GM04503 (cell line): ENCODE measurements around the gene URB2.
"Not testable (repeated sequence)": the region's sequence is repeated elsewhere in the genome, so short reads cannot be mapped to it uniquely, and the experiment has no call there.

Experiments used
- DNase-seq: peaks from one replicate; pipeline ENCODE4 v3.0.0-alpha.2; 2012; ENCODE audit warnings: low read depth

URB2 gene

DNA sequence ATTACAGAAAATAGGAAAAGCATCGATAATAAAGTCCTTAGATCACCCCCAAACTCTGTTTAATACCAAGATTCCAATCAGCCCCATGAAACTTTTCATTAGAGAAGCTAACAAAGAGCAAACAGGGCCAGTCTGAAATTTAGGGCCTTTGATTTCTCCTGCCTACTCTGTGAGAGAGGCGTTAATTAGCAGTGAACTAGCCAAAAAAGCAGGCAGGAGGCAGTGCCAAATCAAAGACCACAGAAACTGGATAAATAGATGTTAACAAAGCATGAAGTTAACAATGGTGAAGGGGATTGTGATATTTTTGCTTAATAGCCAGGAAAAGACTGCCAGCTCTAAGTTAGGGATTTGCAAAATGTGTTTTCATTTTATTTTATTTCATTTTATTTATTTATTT, 11.3 kb upstream of the URB2 start:
- no peak for DNase-seq

DNA sequence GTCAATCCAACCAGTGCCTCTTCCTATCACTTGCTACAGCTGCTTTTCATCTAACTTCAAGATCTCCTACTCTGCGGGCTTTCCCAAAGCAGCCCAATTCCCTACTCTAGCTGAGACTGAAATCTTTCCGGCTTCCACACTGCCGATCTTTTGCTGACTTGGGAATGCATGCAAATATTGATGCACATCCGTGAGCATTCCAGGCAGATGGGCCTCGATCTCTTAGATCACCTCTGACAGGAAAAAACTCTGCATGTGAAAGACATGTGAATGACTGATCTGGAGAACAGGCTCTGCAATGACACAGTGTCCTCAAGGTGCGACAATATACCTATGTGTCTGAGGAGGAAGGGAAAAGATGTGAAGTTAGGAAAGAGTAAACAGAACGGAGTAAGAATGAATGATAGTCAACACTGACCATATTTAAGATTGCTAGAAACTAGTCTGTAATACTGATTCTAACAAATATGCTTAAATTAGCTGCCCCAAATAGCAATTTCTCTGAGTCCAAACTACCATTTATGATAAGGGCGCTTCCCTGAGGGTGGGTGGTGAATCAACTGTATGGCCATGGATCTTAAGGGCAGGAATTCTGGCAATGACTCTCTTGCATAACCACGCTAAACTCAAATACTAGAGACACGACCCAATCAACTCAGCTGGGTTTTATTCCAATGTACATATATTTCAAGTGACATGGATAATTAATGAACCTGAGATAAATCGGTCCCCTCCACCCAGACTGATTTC, 8.5 kb upstream of the URB2 start:
- DNase-seq, result no peak

DNA sequence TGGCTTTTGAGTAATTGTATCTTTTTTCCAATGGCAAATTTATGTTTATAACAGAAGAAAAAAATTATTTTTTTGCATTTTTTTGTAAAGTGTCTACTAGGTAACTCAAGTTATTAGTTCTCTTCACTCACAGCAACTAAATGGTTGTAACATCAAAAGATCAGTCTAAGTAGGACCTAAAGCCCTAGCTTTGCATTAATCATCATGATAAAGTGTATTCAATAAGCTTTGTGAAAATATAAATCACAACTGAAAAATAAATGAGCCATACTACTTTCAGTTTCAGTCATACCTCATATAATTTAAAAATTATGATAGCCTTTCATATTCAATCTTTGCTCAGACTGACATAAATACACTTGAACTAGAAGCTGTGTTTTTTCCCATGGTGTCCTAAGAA, 7.0 kb upstream of the URB2 start:
- no peak for DNase-seq

DNA sequence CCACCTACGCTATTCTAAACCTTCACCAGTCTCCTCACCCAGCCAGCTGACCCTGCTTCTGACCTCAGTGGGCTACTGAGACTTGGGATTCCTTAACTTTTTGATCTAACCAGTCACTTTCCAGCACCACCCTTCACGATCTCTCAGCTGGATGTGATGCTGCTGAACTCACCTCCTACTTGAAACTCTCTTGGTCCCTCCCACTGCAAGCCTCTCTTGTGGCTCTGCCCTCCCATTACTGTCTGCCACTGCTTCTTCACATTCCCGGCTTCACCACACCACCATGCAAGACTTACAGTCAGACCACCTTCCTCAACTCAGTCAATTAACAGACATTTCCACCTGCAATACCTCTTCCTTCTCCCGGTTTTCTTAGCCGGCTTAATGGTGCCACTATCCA, 6.4 kb upstream of the URB2 start:
- DNase-seq, result no peak

DNA sequence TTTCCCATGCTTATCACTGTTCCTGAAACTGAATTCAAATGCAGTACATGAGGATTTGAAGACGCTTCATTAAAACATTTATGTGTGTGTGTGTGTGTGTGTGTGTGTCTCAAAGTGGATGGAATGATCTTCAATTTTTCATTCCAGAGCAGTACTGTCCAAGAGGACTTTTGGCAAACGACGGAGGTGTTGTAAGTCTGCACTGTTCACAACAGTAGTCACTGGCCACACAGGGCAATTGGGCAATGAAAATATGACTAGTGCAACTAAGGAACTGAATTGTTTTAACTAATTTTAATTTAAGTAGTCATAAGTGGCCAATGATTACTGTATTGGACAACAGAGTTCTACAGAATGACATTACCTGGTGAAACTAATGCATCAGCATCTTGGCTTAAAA, 5.2 kb upstream of the URB2 start:
- peak; percentile 57 for DNase-seq

DNA sequence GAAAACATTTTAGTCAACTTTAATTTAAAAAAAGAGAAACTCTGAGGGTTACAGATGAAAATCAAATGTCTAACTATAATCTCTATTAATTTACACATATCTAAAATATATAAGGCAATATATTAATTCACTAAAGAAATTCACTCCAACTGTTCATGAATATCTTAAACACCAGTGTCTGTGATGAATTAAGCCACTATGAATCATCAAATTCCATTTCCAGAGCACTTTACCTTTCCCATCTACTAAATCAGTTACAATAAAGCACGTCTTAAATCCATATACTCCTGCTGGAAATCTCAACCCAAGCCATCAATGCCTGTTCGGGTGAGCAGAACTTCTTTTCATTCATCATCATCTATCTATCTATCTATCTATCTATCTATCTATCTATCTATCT, 4.4 kb upstream of the URB2 start:
- DNase-seq, result no peak

DNA sequence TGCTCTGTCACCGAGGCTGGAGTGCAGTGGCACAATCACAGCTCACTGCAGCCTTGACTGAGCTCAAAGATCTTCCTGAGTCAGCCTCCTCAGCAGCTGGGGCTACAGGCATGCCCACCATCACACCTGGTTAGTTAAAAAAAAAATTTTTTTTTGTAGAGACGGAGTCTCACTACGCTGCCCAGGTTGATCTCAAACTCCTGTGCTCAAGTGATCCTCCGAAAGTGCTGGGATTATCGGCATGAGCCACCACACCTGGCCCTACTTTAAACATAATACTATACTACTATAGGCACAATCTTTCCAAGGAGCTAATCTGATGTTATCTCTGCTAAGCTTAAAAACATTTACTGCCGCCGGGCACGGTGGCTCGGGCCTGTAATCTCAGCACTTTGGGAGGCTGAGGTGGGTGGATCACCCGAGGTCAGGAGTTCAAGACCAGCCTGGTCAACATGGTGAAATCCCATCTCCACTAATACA, 3.4 kb upstream of the URB2 start:
- not testable (repeated sequence) for DNase-seq

DNA sequence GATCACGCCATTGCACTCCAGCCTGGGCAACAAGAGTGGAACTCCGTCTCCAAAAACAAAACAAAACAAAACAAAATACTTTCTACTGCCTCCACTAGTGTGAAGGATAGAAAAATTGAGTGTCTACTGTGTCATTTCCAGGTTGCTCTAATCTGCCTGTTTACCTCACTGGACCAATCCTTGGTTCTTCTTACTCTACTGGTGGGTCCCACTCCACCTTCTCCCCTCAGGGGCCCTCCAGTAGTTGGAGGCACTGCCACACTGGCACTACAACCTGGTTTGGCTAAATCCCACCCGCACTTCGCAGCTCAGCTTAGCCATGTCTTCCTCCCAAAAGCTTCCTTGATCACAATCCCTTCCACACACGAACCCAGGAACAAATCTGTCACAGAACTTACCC, 2.8 kb upstream of the URB2 start:
- DNase-seq, result no peak

DNA sequence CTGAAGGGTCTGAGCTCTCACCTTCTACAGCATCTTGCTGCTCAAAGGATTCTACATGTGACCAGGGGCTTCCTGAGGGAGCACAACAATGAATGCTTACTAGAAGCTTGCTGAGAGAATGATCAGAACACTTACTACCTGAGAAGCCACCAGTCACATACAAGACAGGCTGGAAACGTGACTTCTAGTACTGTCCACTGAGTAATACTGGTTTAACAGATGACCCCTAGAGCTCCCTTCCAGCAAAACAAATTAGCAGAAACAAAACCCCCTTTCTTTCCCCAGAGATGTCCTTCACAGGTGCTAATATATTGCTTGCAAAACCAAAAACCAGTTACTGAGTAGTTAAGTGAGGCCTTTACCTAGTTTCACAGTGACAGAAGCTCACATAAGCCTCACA, 2.2 kb upstream of the URB2 start:
- no peak for DNase-seq

DNA sequence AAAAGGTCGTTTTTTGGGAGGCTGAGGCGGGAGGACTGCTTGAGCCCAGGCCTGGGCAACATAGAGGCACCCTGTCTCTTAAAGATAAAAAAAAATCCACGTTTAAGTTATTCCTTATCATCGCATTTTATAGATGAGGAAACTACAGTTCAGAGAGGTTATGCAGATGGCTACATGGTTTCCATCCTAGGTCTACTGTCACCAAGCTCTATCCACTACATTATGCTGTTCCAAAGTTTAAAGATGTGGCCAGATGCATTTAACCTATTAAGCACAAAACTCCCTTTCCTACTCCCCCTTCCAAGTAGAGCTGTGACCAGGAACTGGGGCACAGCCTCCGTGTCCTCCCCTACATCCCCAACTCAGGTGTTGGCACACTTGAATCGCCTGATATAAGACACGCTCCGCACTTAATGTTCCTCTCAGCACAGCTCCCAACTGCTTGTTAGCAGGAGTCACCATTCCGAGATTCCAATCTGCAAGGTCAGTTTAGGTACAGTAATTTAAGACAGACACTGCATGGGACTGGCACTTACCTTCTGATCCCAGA, 1.5 kb upstream of the URB2 start:
- DNase-seq, result no peak

DNA sequence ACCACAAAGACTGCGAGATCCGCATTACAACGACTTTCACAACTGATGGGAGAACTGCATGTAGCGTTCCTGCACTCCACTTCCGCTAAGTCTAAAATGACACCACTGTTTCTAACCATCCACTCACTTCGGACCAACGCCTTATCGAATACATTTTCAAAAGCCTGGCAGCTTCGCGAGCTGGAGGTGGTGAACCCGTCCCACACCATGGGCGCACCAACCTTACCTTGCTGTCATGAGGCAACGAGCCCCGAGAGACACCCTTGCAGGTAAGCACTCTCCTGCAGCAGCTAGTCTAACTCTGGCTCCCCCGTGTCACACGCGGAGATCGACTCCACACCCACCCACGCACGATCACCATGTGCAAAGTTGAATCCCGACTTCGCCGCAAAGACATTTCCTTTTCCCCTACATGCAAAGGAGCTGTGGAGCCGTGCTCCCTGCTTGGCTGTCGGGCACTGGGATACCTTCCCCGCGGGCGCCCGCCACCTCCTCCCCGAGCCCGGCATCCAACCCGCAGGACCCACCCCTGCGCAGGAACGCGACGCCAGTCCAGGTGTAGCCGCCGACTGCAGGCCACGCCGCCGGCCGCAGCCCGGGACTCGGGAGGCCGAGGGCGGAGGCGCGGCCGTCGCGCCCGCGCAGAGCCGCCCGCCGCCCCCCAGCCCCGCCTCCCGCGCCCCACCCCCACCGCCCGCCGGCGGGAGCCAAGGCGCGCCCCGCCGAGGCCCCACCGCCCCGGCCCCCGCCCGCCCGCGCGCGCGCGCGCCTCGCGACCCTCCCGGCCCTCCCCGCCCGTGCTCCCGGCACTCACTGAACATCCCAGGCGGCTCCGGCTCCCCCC, 754 bp upstream of the URB2 start:
- peak; percentile 15 for DNase-seq

DNA sequence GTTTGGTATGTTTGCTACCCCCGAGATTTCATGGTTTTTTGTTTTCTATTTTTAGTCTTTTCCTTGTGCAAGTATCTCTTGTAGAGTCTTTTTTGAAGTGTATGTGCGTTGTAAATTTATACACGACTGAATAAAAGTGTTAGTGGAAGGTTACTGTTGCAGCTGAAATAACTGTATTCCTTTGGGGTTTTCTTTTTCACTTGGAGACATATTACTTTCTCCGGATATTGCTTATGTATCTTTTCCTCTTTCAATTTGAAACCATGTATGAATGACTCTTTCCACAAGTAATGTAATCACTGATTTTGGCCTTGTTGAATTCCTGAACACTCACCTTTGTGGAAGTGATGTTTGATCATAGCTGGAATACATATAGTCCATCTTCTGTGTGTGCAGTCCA, 956 bp downstream of the URB2 start:
- DNase-seq, result no peak

DNA sequence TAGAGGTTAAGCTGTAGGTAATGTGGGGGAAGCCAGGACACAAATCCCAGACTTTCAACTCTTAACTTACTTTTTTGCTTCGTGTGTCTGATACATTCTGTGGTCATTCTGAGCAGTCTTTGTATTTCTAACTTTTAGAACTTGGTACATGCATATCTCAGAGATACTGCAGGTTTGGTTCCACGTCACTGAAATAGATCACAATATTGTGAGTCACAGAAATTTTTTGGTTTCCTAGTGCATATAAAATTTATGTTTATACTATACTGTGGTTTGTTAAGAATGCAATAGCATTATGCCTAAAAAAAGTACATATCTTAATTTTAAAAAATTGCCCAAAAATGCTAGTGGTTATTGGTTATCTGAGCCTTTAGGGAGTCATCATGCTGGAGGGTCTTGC, 3.2 kb downstream of the URB2 start:
- DNase-seq, result peak; percentile 4

DNA sequence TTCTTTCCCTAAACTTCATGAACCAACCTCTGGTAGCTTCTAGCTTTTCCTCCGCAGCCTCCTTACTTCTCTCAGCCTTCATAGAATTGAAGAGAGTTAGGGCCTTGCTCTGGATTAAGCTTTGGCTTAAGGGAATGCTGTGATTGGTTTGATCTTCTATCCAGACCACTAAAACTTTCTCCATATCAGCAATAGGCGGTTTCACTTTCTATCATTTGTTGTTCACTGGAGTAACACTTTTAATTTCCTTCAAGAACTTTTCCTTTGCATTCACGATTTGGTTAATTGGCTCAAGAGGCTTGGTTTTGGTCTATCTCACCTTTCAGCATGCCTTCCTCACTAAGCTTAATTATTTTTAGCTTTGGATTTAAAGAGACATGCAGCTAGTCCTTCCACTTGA, 5.1 kb downstream of the URB2 start:
- no peak for DNase-seq

DNA sequence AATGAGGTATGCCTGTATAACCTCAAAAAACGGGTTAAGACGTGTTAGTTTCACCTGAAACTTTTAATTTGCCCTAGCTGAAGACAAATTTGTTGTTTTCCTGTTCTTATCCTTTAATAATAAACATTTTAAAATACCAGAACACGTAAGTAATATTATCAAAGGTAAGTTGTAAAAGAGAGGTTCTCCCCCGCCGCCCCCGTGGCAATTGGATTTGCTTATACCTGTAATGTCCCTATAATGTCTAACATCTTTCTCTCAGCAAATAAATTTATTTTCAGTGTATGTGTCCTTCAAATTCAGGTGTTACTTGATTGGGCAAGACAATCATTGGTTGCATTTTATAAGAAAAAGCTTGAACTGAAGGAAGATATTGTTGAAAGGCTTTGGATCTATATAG, 5.9 kb downstream of the URB2 start:
- DNase-seq, result no peak

DNA sequence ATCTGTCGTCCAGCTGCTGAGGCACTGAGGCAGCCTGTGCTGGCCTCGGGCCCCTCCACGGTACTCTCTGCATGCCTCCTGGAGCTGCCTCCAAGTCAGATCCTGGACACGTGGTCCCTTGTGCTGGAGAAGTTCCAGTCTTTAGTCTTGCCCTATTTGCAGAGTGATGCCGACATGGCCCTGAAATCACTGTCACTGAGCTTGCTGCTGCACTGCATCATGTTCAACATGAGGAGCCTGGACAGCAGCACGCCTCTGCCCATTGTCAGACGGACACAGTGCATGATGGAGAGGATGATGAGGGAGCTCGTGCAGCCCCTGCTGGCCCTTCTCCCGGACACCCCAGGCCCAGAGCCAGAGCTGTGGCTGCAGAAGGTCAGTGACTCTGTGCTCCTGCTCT, 10.0 kb downstream of the URB2 start:
- DNase-seq, result no peak

DNA sequence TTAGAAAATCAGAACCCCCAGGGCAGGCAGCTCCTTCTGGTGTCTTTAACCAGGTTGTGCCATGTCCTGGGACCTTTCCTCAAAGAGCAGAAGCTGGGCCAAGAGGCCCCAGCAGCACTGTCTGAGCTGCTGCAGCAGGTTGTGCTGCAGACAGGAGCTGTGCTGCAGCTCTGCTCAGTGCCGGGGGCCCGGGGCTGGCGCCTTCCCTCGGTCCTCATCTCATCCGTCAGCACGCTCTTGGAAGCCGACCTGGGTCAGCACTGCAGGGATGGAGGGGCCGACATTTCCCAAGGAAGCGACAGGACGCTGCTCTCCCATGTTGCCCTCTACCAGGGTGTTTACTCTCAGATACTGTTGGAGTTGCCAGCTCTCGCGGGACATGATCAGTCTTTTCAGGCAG, 11.7 kb downstream of the URB2 start:
- DNase-seq, result no peak

DNA sequence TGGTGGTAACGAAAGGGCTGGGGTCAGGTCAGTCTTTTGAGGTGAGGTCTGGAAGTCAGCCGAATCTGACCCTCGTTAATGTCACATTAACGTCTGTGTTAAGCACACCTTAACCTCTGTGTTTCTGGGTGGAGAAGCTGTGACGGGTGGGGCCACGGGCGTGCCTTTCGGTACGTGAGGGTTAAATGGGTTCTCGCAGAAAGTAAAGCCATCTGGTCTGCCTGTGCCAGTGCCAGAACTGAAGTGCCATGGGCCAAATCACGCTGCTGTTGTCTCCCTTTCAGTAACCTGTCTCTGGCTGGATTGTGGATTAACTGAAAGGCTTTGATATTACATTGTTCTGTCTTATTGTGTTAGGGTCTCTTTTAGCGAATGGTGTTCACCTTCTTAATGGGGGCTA, 14.4 kb downstream of the URB2 start:
- DNase-seq, result no peak

DNA sequence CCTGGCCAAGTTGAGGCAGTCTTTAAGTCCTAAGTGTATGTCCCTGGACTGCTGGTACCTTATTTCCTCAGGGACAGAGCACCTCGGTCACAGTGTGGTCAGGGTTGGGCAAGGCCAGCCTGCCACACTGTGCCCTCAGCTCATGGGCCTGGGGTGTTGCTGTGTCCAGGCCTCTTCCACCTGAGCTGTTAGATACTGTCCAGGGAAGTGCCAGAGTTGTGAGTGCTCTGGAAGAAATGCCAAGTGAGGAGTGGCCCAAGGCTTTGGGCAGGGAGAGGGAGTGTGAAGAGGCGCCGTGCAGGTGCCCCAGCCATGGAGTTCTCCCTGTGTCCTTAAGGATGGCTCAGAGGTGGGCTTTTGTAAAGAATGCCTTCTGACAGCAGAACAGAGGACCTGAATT, 15.3 kb downstream of the URB2 start:
- no peak for DNase-seq

DNA sequence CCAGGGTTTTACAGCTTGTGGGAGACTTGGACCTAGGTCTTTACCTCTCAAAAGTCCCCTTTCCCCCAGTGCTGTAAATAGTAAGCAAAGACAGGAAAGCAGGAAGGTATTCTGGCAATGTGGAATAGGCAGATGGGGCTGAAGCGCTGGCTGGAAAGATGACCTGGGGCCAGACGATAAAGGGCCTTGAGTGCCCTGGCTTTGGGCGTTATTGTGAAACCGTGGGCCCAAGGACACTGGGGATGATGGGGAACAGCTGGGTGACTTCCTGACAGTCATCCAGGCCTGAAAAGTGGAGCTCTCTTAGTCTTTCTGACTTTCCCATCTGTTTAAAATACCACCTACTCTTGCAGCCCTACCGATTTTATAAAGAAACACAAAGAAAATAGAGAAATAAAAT, 16.3 kb downstream of the URB2 start:
- no peak for DNase-seq

DNA sequence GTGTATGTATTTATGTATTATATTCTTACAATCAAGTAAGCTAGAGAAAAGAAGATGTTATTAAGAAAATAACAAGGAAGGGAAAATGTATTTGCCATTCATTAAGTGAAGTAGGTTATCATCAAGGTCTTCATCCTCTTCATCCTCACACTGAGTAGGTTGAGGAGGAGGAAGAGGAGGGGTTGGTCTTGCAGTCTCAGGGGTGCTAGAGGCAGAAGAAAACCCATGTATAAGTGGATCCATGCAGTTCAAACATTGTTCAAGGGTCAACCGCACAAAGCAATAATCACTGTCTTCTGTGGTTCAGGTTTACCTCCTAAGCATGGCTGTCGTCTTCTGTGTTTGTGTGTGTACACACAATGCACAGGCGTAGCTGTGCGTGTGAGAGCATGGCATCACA, 16.9 kb downstream of the URB2 start:
- DNase-seq, result no peak

DNA sequence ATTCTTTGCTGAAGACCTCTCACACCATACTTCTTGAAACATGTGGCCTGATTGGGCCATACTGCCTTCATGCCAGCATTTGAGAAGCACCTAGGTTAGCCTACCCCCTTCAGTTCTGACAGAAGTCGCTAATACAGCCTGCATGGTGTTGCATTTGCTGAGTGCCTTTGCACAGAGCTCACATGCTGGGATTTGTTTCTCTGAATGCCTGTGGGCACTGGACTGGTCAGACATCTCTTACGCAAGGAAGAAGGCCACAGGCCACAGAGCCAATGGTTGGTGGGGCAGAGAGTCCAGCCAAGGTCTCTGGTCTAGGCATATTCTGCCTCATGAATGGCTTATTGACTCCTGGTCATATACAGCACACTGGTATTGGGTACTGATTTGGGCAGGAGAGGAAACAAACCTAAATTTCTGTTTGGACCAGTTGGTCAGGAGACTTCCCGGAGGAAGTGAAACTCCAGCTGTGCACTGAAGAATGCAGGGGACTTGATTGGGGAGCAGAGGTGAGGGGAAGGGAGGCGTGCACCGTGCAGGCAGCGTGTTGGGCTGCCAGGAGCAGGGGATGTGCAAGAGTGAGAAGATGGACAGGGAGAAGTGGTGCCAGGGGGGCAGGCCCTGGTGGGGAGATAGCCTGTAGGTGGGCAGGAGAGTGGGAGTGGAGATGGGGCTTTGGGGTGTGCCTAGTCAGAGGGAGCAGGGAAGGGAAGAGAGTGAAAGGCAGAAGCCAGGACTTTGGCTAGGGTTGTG, 18.1 kb downstream of the URB2 start:
- peak; percentile 3 for DNase-seq
